Hematopoietic multipotent progenitor cell (in vitro differentiated cells): ENCODE measurements around the gene ATP11A. TPM values are rescaled to one million over a fixed set of nuclear protein-coding genes. Genes with fewer than 3 reads are reported as not detected.
A peak's percentile ranks its signal among the peaks of the same experiment; 100 is the strongest.

Source experiments
- DNase-seq, 3 donors: peaks; one replicate each; pipeline ENCODE4 v3.0.0-alpha.2; 2011 to 2015; ENCODE audit warnings: low read depth in 2 of 3, low spot score in 2 of 3
- total RNA-seq: library from RNA; depleted of rRNA; stranded (reverse); fragments of >200 nt; gene quantifications from one replicate; pipeline ENCODE4 v1.2.3, GENCODE V29; 2012

Gene ATP11A
- total RNA-seq, 1 donor: 10.0 TPM

DNA sequence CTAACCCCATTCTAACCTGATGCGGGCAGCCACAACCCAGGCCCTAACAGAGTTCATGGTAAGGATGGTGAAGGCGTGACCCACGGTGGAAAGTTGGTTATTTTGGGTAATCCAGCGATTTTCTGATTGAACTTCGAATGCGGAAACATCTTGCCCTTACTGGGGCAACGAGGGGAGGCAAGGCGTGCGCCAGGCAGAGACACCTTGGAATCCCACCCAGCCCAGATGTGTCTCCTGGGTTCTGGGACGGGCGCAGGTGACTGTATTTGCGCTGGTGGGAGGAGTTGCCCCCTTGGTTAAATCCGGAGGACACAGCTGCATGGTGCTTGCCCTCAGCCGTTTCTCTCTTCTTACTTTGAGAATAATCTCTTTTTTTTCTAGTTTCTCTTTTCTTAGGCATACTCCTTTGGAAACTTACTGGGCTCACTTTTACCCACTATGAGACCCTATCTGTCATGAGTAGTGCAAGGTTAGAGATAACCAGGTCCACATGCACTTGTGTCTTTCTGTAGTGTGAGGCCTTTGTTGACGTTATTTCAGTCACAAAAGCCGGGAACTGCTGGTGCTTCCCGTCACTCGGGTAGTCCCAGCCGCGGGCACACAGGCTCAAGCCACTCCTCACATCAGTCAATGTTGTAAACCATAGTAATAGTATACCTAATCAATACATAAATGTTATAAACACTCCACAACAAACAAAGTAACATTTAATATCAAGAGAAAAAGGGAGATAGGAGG lies 81.5 kb downstream of the ATP11A start:
- DNase-seq: no peak

GRCh38 chr13:112771877-112772538 lies 82.2 kb downstream of the ATP11A start:
- DNase-seq: no peak

- no peak for DNase-seq
Measured at GRCh38 chr13:112772539-112772909, 82.7 kb downstream of the ATP11A start.

DNA sequence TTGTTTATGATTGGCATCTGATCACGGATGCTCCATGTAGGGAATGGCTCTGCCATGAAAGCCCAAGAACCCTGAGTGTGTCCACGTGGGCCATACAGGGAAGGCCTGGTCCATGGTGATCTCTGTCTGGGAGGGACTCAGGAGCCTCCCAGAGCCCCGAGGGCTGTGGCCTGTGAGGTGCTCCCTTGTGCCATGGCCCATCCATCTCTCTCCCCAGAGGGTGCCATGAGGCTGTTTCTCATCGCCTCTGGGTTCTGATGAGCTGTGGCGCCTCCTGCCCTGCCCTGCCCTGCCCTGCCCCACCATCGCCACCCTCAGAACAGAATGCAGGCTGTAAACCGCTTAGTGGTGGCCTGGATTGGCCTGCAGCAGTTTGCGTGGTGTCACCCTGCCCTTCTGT lies 83.1 kb downstream of the ATP11A start:
- DNase-seq: no peak

- no peak for DNase-seq
Measured at GRCh38 chr13:112773601-112774447, 84.0 kb downstream of the ATP11A start.

GRCh38 chr13:112774448-112774792 lies 84.6 kb downstream of the ATP11A start:
- no peak for DNase-seq

GRCh38 chr13:112774829-112775565 lies 85.2 kb downstream of the ATP11A start:
- DNase-seq: no peak

- DNase-seq: no peak
Measured at GRCh38 chr13:112775791-112776279, 86.0 kb downstream of the ATP11A start.

DNA sequence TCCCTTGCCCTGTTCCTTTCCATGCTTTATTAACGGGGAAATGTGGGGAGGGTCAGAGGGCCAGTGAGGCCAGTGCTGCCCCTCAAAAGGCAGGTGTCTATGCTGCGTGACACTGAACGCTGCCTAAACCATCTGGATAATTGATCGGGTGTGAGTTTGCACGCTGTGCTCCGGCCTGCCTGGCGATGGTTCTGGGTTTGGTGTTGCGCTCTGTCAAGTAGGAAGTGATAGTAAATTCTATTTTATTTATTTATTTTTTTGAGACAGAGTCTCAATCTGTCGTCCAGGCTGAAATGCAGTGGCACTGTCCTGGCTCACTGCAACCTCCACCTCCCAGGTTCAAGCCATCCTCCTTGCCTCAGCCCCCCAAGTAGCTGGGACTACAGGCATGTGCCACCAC lies 86.5 kb downstream of the ATP11A start:
- no peak for DNase-seq

GRCh38 chr13:112776971-112777370 lies 87.1 kb downstream of the ATP11A start:
- no peak for DNase-seq

DNA sequence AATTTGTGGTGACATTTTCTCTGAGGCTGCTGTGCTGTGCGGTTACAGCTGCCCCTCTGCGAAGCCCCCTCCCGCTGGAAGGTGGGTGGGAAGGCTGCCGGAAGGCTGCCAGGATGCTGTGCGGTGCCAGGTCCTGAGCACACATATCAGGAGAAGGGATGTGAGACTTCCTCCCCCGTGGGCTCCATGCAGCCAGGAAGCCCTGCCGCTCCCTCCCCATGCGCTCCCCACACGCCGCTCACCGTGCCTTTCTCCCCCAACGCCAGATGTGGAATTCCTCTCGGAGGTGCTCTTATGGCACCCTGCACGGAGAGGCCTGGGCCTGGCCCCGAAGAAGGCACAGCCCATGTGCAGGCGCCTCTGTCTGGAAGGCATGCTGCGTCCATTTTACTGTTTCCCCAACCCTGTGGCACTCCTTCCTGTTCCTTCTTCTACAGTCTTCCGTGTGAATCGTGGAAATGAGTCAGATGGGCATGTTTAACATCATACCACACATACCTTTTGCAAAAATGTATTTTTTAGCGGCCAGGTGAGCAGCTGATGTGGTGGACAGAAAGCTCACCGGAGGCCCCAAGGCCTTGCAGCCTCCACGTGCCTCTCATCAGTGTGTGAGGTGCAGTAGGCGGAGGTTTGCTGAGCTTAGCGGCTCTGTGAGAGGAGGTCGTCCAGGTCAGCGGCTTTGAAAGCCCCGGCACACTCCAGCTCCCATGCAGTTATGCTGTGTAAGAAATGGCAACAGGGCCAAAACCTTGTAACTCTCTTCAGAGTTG lies 88.0 kb downstream of the ATP11A start:
- no peak for DNase-seq

DNA sequence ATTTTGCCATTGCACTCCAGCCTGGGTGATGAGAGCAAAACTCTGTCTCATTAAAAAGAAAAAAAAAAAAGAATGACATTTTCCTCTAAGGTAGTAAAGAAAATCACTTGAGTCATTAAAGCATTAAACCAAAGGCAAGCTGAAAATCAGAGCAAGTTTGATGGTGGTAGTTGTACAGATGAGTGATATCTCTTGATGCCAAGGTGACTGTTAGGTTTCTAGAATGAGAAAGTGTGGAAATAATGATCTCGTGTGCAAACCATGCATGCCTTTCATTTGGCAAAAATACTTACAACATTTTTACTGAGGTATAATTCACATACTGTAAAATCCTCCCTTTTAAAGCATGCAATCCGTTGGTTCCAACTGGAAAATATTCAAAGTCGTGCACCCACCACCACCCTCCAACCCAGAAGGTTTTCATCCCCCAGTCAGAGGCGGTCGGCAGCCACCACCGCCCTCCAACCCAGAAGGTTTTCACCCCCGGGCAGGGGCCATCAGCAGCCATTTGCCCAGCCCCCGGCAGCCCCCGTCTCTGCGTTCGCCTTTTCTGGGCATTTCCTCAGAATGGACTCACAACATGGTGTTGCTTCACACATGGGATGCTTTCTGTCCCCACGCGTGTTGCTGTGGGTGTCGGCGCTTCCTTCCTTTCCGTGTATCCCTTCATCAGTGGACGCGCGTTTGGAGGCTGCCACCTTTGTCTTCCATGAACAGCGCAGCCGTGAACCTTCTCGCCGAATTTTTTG lies 90.2 kb downstream of the ATP11A start:
- no peak for DNase-seq

- no peak for DNase-seq
Measured at GRCh38 chr13:112781287-112781686, 91.4 kb downstream of the ATP11A start.

GRCh38 chr13:112781881-112782361 lies 92.1 kb downstream of the ATP11A start:
- no peak for DNase-seq

GRCh38 chr13:112782429-112783010 lies 92.7 kb downstream of the ATP11A start:
- DNase-seq: no peak

DNA sequence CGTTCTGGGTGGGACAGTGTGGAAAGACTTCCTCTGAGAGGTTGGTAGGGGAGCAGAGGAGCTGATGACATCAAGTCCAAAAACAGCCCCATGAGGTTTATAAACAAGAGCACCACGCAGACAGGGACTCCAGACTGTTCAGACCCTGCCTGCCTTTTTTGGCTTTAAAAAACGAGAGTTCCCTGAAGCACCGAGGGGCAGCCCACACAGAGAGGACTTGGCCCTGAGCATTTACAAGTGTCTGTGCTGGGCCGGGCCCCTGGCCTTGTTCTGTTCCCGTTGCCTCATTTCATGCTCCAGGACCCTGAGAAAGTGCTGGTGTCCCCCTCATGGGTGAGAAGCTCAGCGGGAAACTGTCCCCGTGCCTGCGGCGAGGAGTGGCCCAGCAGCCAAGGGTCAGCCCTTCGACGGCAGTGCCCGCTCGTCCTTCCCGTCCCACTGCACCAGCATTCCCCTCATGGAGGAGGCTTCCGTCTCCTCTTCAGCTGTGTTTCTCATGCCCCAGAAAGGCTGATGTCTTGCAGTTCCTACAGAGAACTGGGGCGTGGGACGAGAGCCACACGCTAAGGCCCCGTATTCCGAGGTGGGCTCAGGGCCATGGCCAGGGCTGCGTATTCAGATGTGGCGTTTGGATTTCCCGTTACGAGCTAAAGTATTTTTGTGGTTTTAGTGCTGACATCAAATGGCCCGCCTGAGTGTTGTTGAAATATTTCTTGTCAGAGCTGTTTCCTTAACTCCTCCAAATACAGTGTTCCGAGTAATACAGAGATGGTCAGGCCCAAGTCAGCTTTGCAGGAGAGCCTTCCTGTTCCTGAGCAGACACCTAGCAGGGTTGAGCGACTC lies 93.5 kb downstream of the ATP11A start:
- peak in 2 of 3 donors; percentile 16 to 55 for DNase-seq

DNA sequence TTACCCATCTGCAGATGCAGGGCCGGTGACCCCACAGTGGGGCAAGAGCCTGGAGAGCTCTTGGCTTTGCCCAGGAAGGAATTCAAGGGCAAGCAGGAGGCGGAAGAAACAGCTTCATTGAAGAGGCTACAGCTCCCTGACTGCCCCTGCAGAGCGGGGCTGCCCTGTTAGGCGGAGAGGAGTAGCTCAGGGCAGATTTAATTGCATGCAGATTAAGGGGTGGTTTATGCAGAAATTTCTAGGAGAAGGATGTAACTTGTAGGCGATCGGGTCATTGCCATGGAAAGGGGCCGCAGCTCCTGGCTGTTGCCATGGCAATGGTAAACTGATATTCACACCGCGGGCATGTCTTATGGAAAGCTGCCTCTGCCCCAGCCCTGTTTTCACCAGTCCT lies 94.1 kb downstream of the ATP11A start:
- DNase-seq: peak in 2 of 3 donors; percentile 13 to 23
